ENCODE data around the gene RASSF4. TPM values are rescaled to one million over a fixed set of nuclear protein-coding genes. Genes with fewer than 3 reads are reported as not detected.
A peak's percentile ranks its signal among the peaks of the same experiment; 100 is the strongest.

RASSF4 gene
- total and polyA plus RNA-seq, 4 donors, result 8.2 to 26.9 (median 12.4) TPM

DNA sequence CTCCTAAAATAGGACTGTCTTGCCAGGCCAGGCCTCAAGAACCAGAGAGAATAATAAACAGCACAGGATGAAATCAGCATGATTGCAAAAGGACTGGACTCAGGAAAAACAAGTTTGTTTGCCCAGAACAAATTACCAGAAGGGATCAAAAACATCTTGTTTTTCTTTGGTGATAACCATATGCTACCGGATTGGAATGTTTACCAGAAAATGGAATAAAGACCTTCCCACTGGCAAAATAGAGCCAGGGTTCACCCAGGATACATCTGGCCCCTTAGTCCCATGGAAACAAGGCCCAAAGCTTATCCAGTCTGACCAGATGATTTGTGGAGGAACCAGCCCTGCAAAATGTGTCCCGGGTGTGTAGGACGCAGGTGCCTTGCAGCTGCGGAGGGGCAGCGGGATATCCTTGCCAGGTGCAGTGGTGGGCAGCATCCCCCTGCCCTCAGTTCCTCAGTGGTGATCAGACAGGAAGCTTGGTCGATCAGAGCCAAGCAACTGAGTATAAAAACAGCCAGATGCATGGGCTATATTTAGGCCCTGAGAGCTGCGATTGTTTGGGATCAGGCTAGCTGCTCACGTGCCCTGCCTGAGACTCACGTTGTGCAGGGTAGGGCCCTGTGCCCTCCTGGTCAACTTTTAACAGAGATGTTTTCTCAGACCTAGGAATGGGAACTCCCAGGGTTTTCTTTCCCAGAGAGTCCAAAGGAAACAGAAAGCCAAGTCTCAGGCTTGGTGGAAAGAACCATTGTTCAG, 36.5 kb downstream of the RASSF4 start:
- Histone ChIP-seq H3K36me3 (ENCODE audit: control insufficient read depth in 4 of 4, insufficient read depth in 3 of 4, low read depth in 1 of 4, low read length in 3 of 4) (no peaks in the 10 kb centered on the region), H3K9ac (ENCODE audit: low read depth in 1 of 2, low read length in 2 of 2) (peak overlapping the region in 1 of 2 donors; percentile 29), H3K9me3 (ENCODE audit: control insufficient read depth in 4 of 4, low read length in 3 of 4) (no peaks in the 10 kb centered on the region), H3K4me3 (ENCODE audit: low read depth in 1 of 3, low read length in 3 of 3) (no peak overlapping the region), H3K27me3 (ENCODE audit: control insufficient read depth in 4 of 4, insufficient read depth in 4 of 4, low read length in 3 of 4) (no peaks in the 10 kb centered on the region), H3K4me1 (ENCODE audit: control insufficient read depth in 4 of 4, insufficient read depth in 4 of 4, low read length in 3 of 4) (peaks cover 38 to 82% (median 62%) of the 10 kb centered on the region in 4 donors), H3K27ac (ENCODE audit: low read depth in 1 of 2, low read length in 2 of 2) (peak overlapping the region; percentile 65 to 94)
- 19% methylated on average over 9 of the region's 9 CpGs for WGBS
- no peak for DNase-seq (ENCODE audit: low spot score)
- TF ChIP-seq RXRA (IDR thresholded peaks at IDR 0.05) (peak; percentile 78 to 82), RAD21 (IDR thresholded peaks at IDR 0.05) (peak; percentile 29 to 43), JUND (IDR thresholded peaks at IDR 0.05) (peak; percentile 61 to 68), NR2F2 (IDR thresholded peaks at IDR 0.05) (peak; percentile 69), FOXA1 (IDR thresholded peaks at IDR 0.05) (peak; percentile 25), HNF4G (IDR thresholded peaks at IDR 0.05) (no peak), YY1 (IDR thresholded peaks at IDR 0.05) (peak; percentile 66), EGR1 (IDR thresholded peaks at IDR 0.05; ENCODE audit: low read depth in 2 of 2) (peak in 1 of 2 donors; percentile 41), GABPA (IDR thresholded peaks at IDR 0.05 in 1 of 2, conservative IDR thresholded peaks at IDR 0.05 in 1 of 2) (no peak), FOXA2 (IDR thresholded peaks at IDR 0.05) (peak; percentile 72), HNF4A (conservative IDR thresholded peaks at IDR 0.05) (peak; percentile 72 to 74), SP1 (IDR thresholded peaks at IDR 0.05) (peak; percentile 85), TAF1 (conservative IDR thresholded peaks at IDR 0.05) (no peak)
- TF ChIP-seq, protein P1, sequence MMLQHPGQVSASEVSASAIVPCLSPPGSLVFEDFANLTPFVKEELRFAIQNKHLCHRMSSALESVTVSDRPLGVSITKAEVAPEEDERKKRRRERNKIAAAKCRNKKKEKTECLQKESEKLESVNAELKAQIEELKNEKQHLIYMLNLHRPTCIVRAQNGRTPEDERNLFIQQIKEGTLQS (IDR thresholded peaks at IDR 0.05), result no peak
- TF ChIP-seq, protein P2, sequence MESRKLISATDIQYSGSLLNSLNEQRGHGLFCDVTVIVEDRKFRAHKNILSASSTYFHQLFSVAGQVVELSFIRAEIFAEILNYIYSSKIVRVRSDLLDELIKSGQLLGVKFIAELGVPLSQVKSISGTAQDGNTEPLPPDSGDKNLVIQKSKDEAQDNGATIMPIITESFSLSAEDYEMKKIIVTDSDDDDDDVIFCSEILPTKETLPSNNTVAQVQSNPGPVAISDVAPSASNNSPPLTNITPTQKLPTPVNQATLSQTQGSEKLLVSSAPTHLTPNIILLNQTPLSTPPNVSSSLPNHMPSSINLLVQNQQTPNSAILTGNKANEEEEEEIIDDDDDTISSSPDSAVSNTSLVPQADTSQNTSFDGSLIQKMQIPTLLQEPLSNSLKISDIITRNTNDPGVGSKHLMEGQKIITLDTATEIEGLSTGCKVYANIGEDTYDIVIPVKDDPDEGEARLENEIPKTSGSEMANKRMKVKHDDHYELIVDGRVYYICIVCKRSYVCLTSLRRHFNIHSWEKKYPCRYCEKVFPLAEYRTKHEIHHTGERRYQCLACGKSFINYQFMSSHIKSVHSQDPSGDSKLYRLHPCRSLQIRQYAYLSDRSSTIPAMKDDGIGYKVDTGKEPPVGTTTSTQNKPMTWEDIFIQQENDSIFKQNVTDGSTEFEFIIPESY (IDR thresholded peaks at IDR 0.05), result peak; percentile 54
- TF ChIP-seq, protein P3, sequence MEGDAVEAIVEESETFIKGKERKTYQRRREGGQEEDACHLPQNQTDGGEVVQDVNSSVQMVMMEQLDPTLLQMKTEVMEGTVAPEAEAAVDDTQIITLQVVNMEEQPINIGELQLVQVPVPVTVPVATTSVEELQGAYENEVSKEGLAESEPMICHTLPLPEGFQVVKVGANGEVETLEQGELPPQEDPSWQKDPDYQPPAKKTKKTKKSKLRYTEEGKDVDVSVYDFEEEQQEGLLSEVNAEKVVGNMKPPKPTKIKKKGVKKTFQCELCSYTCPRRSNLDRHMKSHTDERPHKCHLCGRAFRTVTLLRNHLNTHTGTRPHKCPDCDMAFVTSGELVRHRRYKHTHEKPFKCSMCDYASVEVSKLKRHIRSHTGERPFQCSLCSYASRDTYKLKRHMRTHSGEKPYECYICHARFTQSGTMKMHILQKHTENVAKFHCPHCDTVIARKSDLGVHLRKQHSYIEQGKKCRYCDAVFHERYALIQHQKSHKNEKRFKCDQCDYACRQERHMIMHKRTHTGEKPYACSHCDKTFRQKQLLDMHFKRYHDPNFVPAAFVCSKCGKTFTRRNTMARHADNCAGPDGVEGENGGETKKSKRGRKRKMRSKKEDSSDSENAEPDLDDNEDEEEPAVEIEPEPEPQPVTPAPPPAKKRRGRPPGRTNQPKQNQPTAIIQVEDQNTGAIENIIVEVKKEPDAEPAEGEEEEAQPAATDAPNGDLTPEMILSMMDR (IDR thresholded peaks at IDR 0.05; ENCODE audit: low read depth, low read length, missing input control), result no peak
- TF ChIP-seq, protein P4, sequence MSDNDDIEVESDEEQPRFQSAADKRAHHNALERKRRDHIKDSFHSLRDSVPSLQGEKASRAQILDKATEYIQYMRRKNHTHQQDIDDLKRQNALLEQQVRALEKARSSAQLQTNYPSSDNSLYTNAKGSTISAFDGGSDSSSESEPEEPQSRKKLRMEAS (IDR thresholded peaks at IDR 0.05), result peak; percentile 30
- TF ChIP-seq, protein P5, sequence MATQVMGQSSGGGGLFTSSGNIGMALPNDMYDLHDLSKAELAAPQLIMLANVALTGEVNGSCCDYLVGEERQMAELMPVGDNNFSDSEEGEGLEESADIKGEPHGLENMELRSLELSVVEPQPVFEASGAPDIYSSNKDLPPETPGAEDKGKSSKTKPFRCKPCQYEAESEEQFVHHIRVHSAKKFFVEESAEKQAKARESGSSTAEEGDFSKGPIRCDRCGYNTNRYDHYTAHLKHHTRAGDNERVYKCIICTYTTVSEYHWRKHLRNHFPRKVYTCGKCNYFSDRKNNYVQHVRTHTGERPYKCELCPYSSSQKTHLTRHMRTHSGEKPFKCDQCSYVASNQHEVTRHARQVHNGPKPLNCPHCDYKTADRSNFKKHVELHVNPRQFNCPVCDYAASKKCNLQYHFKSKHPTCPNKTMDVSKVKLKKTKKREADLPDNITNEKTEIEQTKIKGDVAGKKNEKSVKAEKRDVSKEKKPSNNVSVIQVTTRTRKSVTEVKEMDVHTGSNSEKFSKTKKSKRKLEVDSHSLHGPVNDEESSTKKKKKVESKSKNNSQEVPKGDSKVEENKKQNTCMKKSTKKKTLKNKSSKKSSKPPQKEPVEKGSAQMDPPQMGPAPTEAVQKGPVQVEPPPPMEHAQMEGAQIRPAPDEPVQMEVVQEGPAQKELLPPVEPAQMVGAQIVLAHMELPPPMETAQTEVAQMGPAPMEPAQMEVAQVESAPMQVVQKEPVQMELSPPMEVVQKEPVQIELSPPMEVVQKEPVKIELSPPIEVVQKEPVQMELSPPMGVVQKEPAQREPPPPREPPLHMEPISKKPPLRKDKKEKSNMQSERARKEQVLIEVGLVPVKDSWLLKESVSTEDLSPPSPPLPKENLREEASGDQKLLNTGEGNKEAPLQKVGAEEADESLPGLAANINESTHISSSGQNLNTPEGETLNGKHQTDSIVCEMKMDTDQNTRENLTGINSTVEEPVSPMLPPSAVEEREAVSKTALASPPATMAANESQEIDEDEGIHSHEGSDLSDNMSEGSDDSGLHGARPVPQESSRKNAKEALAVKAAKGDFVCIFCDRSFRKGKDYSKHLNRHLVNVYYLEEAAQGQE (IDR thresholded peaks at IDR 0.05), result peak; percentile 16
